ENCODE results near the gene STON2. TPM values are rescaled to one million over a fixed set of nuclear protein-coding genes. Genes with fewer than 3 reads are reported as not detected.
A peak's percentile ranks its signal among the peaks of the same experiment; 100 is the strongest.

The STON2 gene
- total and polyA plus RNA-seq, 4 donors: 3.1 to 27.6 (median 15.2) TPM

- Histone ChIP-seq H3K9ac (ENCODE audit: insufficient read depth in 1 of 2, low read length in 2 of 2) (no peak overlapping the region), H3K27me3 (ENCODE audit: control insufficient read depth in 3 of 3, insufficient read depth in 3 of 3, low read length in 2 of 3) (peaks cover 0 to 5% (median 3%) of the 10 kb centered on the region in 3 donors), H3K9me3 (ENCODE audit: control insufficient read depth in 4 of 4, insufficient read depth in 3 of 4, low read length in 3 of 4) (no peaks in the 10 kb centered on the region), H3K36me3 (ENCODE audit: control insufficient read depth in 4 of 4, insufficient read depth in 4 of 4, low read length in 4 of 4) (no peaks in the 10 kb centered on the region), H3K4me1 (ENCODE audit: control insufficient read depth in 5 of 5, insufficient read depth in 5 of 5, low read length in 5 of 5) (peaks cover 0 to 10% (median 0%) of the 10 kb centered on the region in 5 donors), H3K4me3 (no peak overlapping the region), H3K27ac (ENCODE audit: low read depth in 1 of 2, low read length in 1 of 2) (no peak overlapping the region)
- ATAC-seq (ENCODE audit: insufficient read depth, low FRiP score) (no peak), DNase-seq (no peak)
- 92 to 96% methylated on average over 1 of the region's 1 CpG for WGBS, 2 donors
- TF ChIP-seq CTCF (IDR thresholded peaks at IDR 0.05; ENCODE audit: control extremely low read depth, extremely low read depth): no peak
Observed at GRCh38 chr14:81429028-81429427, 28.9 kb upstream of the STON2 start.

GRCh38 chr14:81427348-81428058 lies 27.4 kb upstream of the STON2 start:
- WGBS, 2 donors: 18 to 30% methylated on average over 8 of the region's 8 CpGs
- ATAC-seq (ENCODE audit: insufficient read depth, low FRiP score) (peak; percentile 46), DNase-seq (peak in 2 of 3 donors; percentile 41 to 54)
- no peaks in the 10 kb centered on the region for H3K36me3 ChIP-seq (ENCODE audit: control insufficient read depth in 4 of 4, insufficient read depth in 4 of 4, low read length in 4 of 4)
- H3K27me3 ChIP-seq (ENCODE audit: control insufficient read depth in 3 of 3, insufficient read depth in 3 of 3, low read length in 2 of 3): no peaks in the 10 kb centered on the region
- H3K27ac ChIP-seq (ENCODE audit: low read depth in 1 of 2, low read length in 1 of 2): peak overlapping the region in 1 of 2 donors; percentile 31
- H3K4me1 ChIP-seq (ENCODE audit: control insufficient read depth in 5 of 5, insufficient read depth in 5 of 5, low read length in 5 of 5): peaks cover 0 to 17% (median 2%) of the 10 kb centered on the region in 5 donors
- H3K4me3 ChIP-seq: no peak overlapping the region
- no peak for TF ChIP-seq CTCF (IDR thresholded peaks at IDR 0.05; ENCODE audit: control extremely low read depth, extremely low read depth)
- no peaks in the 10 kb centered on the region for H3K9me3 ChIP-seq (ENCODE audit: control insufficient read depth in 4 of 4, insufficient read depth in 3 of 4, low read length in 3 of 4)
- H3K9ac ChIP-seq (ENCODE audit: insufficient read depth in 1 of 2, low read length in 2 of 2): no peak overlapping the region

GRCh38 chr14:81423504-81423903 lies 23.4 kb upstream of the STON2 start:
- H3K27ac ChIP-seq (ENCODE audit: low read depth in 1 of 2, low read length in 1 of 2): peak overlapping the region; percentile 53 to 81
- DNase-seq: peak in 2 of 3 donors; percentile 28 to 47
- no peak for TF ChIP-seq CTCF (IDR thresholded peaks at IDR 0.05; ENCODE audit: control extremely low read depth, extremely low read depth)
- no peak for ATAC-seq (ENCODE audit: insufficient read depth, low FRiP score)
- no peak overlapping the region for H3K9ac ChIP-seq (ENCODE audit: insufficient read depth in 1 of 2, low read length in 2 of 2)
- 14 to 45% methylated on average over 6 of the region's 6 CpGs for WGBS, 2 donors
- no peaks in the 10 kb centered on the region for H3K27me3 ChIP-seq (ENCODE audit: control insufficient read depth in 3 of 3, insufficient read depth in 3 of 3, low read length in 2 of 3)
- H3K4me1 ChIP-seq (ENCODE audit: control insufficient read depth in 5 of 5, insufficient read depth in 5 of 5, low read length in 5 of 5): peaks cover 0 to 14% (median 2%) of the 10 kb centered on the region in 5 donors
- H3K4me3 ChIP-seq: no peak overlapping the region
- peaks cover 0 to 3% (median 0%) of the 10 kb centered on the region in 4 donors for H3K36me3 ChIP-seq (ENCODE audit: control insufficient read depth in 4 of 4, insufficient read depth in 4 of 4, low read length in 4 of 4)
- H3K9me3 ChIP-seq (ENCODE audit: control insufficient read depth in 4 of 4, insufficient read depth in 3 of 4, low read length in 3 of 4): peaks cover 0 to under 1% (median 0%) of the 10 kb centered on the region in 4 donors
